ENCODE results near the gene SCN4A. TPM values are rescaled to one million over a fixed set of nuclear protein-coding genes. Genes with fewer than 3 reads are reported as not detected.

Gene SCN4A
- total RNA-seq, 1 experiment from 2014 or later, result 0.03 TPM

DNA sequence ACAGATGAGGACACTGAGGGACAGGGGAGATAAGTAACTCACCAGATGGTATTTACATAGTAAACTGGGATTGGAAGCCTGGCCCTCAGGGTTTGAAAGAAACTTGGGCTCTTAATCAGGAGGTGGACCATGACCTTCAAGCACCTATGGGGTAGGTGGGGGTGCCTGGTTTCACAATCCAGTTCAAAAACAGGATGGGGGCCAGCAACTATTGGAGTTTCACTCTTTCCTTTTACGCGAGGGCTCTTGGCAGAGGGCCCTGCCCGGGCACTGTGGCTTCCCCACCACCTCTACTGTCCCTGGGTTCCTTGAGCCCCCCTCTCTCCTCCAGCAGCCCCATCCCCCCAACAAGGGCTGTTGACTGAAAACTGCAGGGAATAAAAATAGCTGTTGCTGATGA is 14.1 kb upstream of the SCN4A start:
- BruUV-seq (replicated peaks), result no TSS peak
- H3K27me3 ChIP-seq (ENCODE audit: control insufficient read depth, insufficient read depth, low read length), result no peaks in the 10 kb centered on the region
- no peaks in the 10 kb centered on the region for H3K4me1 ChIP-seq (ENCODE audit: control insufficient read depth, insufficient read depth, low read length)
- DNase-seq (ENCODE audit: low read depth, low spot score) (no peak), ATAC-seq (no peak)
- H3K27ac ChIP-seq (ENCODE audit: low read length), result no peak overlapping the region
- in situ Hi-C loops (cut with HindIII; ENCODE audit: low pct_unique_long_range_greater_than_20kb, low sequenced_read_pairs) (no loop called here), intact Hi-C loops (cut with micrococcal nuclease; ENCODE audit: unreplicated experiment) (no loop called here)
- TF ChIP-seq, protein P1, sequence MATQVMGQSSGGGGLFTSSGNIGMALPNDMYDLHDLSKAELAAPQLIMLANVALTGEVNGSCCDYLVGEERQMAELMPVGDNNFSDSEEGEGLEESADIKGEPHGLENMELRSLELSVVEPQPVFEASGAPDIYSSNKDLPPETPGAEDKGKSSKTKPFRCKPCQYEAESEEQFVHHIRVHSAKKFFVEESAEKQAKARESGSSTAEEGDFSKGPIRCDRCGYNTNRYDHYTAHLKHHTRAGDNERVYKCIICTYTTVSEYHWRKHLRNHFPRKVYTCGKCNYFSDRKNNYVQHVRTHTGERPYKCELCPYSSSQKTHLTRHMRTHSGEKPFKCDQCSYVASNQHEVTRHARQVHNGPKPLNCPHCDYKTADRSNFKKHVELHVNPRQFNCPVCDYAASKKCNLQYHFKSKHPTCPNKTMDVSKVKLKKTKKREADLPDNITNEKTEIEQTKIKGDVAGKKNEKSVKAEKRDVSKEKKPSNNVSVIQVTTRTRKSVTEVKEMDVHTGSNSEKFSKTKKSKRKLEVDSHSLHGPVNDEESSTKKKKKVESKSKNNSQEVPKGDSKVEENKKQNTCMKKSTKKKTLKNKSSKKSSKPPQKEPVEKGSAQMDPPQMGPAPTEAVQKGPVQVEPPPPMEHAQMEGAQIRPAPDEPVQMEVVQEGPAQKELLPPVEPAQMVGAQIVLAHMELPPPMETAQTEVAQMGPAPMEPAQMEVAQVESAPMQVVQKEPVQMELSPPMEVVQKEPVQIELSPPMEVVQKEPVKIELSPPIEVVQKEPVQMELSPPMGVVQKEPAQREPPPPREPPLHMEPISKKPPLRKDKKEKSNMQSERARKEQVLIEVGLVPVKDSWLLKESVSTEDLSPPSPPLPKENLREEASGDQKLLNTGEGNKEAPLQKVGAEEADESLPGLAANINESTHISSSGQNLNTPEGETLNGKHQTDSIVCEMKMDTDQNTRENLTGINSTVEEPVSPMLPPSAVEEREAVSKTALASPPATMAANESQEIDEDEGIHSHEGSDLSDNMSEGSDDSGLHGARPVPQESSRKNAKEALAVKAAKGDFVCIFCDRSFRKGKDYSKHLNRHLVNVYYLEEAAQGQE (IDR thresholded peaks at IDR 0.05; ENCODE audit: insufficient read depth in 1 of 2, low read depth in 2 of 2, low read length in 1 of 2), result no peak
- TF ChIP-seq SIN3A (IDR thresholded peaks at IDR 0.05; ENCODE audit: borderline replicate concordance, insufficient read depth, low read depth, low read length) (no peak), TCF7L2 (IDR thresholded peaks at IDR 0.05; ENCODE audit: low read depth, low read length) (no peak), POLR2AphosphoS5 (IDR thresholded peaks at IDR 0.05; ENCODE audit: low read depth, low read length) (no peak)
- TF ChIP-seq, protein P2, sequence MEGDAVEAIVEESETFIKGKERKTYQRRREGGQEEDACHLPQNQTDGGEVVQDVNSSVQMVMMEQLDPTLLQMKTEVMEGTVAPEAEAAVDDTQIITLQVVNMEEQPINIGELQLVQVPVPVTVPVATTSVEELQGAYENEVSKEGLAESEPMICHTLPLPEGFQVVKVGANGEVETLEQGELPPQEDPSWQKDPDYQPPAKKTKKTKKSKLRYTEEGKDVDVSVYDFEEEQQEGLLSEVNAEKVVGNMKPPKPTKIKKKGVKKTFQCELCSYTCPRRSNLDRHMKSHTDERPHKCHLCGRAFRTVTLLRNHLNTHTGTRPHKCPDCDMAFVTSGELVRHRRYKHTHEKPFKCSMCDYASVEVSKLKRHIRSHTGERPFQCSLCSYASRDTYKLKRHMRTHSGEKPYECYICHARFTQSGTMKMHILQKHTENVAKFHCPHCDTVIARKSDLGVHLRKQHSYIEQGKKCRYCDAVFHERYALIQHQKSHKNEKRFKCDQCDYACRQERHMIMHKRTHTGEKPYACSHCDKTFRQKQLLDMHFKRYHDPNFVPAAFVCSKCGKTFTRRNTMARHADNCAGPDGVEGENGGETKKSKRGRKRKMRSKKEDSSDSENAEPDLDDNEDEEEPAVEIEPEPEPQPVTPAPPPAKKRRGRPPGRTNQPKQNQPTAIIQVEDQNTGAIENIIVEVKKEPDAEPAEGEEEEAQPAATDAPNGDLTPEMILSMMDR (IDR thresholded peaks at IDR 0.05), result no peak
- ChIA-PET CTCF (no interaction called here), POLR2A (no interaction called here)
- H3K4me3 ChIP-seq (ENCODE audit: low read depth in 2 of 2, low read length in 2 of 2), result no peak overlapping the region
- H3K36me3 ChIP-seq (ENCODE audit: control insufficient read depth, insufficient read depth, low read length), result no peaks in the 10 kb centered on the region
- H3K9me3 ChIP-seq (ENCODE audit: control insufficient read depth, insufficient read depth, low read depth, low read length), result no peaks in the 10 kb centered on the region

DNA sequence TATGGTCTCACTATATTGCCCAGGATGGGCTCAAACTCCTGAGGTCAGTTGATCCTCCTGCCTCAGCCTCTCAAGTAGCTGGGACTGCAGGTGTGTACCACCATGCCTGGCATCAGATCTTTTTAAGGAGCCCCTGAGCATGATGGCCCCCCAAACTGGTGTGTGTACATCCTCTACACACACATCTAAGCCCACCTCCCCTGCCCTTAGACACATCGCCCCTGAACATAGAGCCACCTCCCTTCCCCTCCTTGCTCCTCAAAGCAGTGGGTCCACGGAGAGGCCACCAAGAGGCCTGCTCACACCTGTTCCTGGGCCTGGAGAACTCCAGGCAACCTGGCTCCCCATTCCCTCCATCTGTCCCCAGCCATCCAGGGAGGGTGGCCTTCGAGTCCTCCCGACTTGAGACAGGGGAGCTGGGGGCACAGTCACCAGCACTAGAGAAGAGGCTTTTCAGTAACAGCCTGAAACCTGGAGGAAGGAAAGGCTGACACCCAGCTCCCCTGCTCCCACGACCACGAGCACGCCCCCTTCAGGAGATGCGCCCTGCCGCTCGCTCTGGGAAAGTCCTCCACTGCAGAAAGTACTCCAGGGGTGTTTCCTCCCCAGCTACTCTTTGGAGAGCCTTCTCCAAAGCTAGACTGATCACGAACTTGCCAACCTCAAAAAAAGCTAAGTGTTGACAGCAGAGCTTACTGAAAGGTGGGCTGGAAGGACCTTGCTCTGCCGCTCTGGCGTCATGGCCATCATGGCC is 12.8 kb upstream of the SCN4A start:
- ChIA-PET CTCF (interaction anchor here (0.6 to 0.7 kb wide), 2 partner anchors 67 to 122 kb away, joined by 6 to 11 read pairs; no protein-coding TSS in a partner anchor), POLR2A (no interaction called here)
- no peak for ATAC-seq
- H3K36me3 ChIP-seq (ENCODE audit: control insufficient read depth, insufficient read depth, low read length), result no peaks in the 10 kb centered on the region
- TF ChIP-seq TCF7L2 (IDR thresholded peaks at IDR 0.05; ENCODE audit: low read depth, low read length), result no peak
- TF ChIP-seq, protein P2 (IDR thresholded peaks at IDR 0.05), result no peak
- H3K27me3 ChIP-seq (ENCODE audit: control insufficient read depth, insufficient read depth, low read length), result no peaks in the 10 kb centered on the region
- DNase-seq (ENCODE audit: low read depth, low spot score), result no peak
- intact Hi-C loops (cut with micrococcal nuclease; ENCODE audit: unreplicated experiment) (no loop called here), in situ Hi-C loops (cut with HindIII; ENCODE audit: low pct_unique_long_range_greater_than_20kb, low sequenced_read_pairs) (no loop called here)
- H3K4me1 ChIP-seq (ENCODE audit: control insufficient read depth, insufficient read depth, low read length), result no peaks in the 10 kb centered on the region
- BruUV-seq (replicated peaks), result no TSS peak
- H3K27ac ChIP-seq (ENCODE audit: low read length), result no peak overlapping the region
- H3K4me3 ChIP-seq (ENCODE audit: low read depth in 2 of 2, low read length in 2 of 2), result no peak overlapping the region
- H3K9me3 ChIP-seq (ENCODE audit: control insufficient read depth, insufficient read depth, low read depth, low read length), result no peaks in the 10 kb centered on the region
